OCI-LY3 (cell line): ENCODE data around the gene GARRE1.

Experiments
- EZH2phosphoT487 ChIP-seq: fragments of 200-600 bp; shearing (Covaris generic); IDR thresholded peaks from 2 replicates; pipeline ENCODE4 v1.6.1; 2018; ENCODE audit warnings: antibody characterized with exemption, mixed run types, low read depth
- TF ChIP-seq, protein P1 (sequence below): fragments of 200-600, 300-600 bp; sonication (generic); IDR thresholded peaks from 2 replicates; pipeline ENCODE4 v1.5.1; 2014; ENCODE audit warnings: antibody characterized with exemption, low read length, low read depth

DNA sequence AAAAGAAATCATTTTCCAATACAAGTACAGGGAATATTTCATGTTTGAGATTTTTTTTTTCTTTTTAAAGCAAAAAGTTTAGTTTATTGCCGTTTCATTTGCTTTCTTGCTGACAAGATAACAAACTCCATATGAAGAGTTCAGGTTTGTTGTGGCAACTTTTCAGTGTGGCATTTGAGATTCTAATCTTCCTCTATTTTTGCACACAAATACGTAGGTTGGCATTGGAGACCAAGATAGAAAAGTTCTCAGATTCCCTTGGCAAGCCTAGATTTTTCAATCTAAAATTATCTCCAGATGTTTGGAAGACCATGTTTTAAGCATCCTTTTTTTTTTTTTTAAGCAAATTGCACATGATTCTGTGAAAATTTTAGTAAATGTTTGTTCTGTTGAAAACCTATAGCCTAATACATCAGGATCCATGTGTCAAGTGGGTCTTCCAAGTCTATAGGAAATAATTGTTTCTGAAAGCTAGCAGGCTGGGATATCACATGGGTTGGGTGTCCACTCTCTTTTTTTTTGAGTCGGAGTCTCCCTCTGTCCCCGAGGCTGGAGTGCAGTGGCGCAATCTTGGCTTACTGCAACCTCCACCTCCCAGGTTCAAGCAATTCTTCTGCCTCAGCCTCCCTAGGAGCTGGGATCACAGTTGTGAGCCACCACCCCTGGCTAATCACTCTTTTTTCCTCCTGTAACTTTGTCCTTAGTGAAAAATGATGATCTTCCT, 2.6 kb downstream of the GARRE1 start:
- TF ChIP-seq, protein P1, sequence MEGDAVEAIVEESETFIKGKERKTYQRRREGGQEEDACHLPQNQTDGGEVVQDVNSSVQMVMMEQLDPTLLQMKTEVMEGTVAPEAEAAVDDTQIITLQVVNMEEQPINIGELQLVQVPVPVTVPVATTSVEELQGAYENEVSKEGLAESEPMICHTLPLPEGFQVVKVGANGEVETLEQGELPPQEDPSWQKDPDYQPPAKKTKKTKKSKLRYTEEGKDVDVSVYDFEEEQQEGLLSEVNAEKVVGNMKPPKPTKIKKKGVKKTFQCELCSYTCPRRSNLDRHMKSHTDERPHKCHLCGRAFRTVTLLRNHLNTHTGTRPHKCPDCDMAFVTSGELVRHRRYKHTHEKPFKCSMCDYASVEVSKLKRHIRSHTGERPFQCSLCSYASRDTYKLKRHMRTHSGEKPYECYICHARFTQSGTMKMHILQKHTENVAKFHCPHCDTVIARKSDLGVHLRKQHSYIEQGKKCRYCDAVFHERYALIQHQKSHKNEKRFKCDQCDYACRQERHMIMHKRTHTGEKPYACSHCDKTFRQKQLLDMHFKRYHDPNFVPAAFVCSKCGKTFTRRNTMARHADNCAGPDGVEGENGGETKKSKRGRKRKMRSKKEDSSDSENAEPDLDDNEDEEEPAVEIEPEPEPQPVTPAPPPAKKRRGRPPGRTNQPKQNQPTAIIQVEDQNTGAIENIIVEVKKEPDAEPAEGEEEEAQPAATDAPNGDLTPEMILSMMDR = no peak
- no peak for TF ChIP-seq EZH2phosphoT487
